ENCODE data around the gene SAE1.
A peak's percentile ranks its signal among the peaks of the same experiment; 100 is the strongest.

DNA sequence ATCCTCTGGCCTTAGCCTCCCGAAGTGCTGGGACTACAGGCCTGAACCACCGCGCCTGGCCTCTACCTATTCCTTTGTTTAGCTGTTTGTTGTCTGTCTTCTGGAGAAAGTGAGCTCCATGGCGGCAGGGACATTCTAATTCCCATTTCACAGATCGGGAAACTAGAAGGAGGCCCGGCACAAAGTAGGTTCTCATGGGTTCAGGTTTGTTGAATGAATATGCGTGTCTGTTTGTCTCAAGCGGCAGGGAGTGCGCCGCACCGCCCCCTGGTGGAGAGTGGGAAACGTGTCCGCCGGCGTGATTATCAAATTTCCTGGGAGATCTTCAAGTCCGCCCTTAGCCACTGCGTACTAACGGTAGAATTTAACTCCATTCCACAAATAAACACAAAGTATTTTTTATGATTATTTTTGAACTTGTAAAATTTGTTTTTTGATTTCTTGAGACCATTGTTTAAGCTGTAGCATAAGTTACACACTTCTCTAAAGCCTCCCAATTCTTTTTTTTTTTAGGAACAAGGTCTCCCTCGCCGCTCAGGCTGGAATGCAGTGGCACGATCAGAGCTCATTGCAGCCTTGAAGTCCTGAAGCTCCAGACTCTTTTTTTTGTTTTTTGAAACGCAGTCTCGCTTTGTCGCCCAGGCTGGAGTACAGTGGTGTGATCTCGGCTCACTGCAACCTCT, 116.8 kb downstream of the SAE1 start:
- TF ChIP-seq POLR2A (IDR thresholded peaks at IDR 0.05): no peak
- TF ChIP-seq, protein P1, sequence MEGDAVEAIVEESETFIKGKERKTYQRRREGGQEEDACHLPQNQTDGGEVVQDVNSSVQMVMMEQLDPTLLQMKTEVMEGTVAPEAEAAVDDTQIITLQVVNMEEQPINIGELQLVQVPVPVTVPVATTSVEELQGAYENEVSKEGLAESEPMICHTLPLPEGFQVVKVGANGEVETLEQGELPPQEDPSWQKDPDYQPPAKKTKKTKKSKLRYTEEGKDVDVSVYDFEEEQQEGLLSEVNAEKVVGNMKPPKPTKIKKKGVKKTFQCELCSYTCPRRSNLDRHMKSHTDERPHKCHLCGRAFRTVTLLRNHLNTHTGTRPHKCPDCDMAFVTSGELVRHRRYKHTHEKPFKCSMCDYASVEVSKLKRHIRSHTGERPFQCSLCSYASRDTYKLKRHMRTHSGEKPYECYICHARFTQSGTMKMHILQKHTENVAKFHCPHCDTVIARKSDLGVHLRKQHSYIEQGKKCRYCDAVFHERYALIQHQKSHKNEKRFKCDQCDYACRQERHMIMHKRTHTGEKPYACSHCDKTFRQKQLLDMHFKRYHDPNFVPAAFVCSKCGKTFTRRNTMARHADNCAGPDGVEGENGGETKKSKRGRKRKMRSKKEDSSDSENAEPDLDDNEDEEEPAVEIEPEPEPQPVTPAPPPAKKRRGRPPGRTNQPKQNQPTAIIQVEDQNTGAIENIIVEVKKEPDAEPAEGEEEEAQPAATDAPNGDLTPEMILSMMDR (IDR thresholded peaks at IDR 0.05): peak; percentile 91 to 94
- no peak for TF ChIP-seq POLR2AphosphoS5 (IDR thresholded peaks at IDR 0.05)
- no peak for TF ChIP-seq EP300 (IDR thresholded peaks at IDR 0.05)
